ENCODE data around the gene ARHGAP5.
"Not testable (repeated sequence)": the region's sequence is repeated elsewhere in the genome, so short reads cannot be mapped to it uniquely, and the experiment has no call there.

ARHGAP5 gene

DNA sequence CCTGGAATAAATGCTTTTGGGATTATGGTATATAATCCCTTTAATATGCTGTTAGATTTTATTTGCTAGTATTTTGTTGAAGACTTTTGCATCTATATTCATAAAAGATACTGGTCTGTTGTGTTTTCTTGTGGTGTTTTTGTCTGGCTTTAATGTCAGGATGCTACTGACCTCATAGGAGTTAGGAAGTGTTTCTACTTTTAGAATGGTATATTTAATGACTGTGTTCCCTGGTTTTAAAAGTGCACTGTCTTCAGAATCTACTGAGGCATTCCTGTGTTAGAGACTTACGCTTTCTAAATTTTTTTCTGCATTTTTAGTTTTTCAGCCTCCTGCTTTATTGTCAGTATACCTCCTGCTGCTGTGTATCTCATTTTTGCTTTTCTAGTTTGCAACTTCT, 51.6 kb downstream of the ARHGAP5 start:
- no peak for TF ChIP-seq GABPA (IDR thresholded peaks at IDR 0.05; ENCODE audit: low read depth)
- TF ChIP-seq, protein P1, sequence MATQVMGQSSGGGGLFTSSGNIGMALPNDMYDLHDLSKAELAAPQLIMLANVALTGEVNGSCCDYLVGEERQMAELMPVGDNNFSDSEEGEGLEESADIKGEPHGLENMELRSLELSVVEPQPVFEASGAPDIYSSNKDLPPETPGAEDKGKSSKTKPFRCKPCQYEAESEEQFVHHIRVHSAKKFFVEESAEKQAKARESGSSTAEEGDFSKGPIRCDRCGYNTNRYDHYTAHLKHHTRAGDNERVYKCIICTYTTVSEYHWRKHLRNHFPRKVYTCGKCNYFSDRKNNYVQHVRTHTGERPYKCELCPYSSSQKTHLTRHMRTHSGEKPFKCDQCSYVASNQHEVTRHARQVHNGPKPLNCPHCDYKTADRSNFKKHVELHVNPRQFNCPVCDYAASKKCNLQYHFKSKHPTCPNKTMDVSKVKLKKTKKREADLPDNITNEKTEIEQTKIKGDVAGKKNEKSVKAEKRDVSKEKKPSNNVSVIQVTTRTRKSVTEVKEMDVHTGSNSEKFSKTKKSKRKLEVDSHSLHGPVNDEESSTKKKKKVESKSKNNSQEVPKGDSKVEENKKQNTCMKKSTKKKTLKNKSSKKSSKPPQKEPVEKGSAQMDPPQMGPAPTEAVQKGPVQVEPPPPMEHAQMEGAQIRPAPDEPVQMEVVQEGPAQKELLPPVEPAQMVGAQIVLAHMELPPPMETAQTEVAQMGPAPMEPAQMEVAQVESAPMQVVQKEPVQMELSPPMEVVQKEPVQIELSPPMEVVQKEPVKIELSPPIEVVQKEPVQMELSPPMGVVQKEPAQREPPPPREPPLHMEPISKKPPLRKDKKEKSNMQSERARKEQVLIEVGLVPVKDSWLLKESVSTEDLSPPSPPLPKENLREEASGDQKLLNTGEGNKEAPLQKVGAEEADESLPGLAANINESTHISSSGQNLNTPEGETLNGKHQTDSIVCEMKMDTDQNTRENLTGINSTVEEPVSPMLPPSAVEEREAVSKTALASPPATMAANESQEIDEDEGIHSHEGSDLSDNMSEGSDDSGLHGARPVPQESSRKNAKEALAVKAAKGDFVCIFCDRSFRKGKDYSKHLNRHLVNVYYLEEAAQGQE (IDR thresholded peaks at IDR 0.05; ENCODE audit: insufficient replicate concordance, low read depth), result no peak
- no peak for TF ChIP-seq POLR2AphosphoS5 (IDR thresholded peaks at IDR 0.05; ENCODE audit: low read depth)
- no peak for TF ChIP-seq SPI1 (IDR thresholded peaks at IDR 0.05; ENCODE audit: borderline replicate concordance, low read depth)
- TF ChIP-seq, protein P2, sequence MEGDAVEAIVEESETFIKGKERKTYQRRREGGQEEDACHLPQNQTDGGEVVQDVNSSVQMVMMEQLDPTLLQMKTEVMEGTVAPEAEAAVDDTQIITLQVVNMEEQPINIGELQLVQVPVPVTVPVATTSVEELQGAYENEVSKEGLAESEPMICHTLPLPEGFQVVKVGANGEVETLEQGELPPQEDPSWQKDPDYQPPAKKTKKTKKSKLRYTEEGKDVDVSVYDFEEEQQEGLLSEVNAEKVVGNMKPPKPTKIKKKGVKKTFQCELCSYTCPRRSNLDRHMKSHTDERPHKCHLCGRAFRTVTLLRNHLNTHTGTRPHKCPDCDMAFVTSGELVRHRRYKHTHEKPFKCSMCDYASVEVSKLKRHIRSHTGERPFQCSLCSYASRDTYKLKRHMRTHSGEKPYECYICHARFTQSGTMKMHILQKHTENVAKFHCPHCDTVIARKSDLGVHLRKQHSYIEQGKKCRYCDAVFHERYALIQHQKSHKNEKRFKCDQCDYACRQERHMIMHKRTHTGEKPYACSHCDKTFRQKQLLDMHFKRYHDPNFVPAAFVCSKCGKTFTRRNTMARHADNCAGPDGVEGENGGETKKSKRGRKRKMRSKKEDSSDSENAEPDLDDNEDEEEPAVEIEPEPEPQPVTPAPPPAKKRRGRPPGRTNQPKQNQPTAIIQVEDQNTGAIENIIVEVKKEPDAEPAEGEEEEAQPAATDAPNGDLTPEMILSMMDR (IDR thresholded peaks at IDR 0.05; ENCODE audit: insufficient read depth, low read length), result no peak
- H3K27ac ChIP-seq (replicated peaks), result no peak overlapping the region
- DNase-seq (ENCODE audit: low read depth in 1 of 2, low spot score in 1 of 2), result no peak
- H3K4me3 ChIP-seq (replicated peaks; ENCODE audit: insufficient read depth, low read length), result no peak overlapping the region
- H3K27me3 ChIP-seq (ENCODE audit: insufficient read depth, poor library complexity, severe bottlenecking), result no peaks in the 10 kb centered on the region

DNA sequence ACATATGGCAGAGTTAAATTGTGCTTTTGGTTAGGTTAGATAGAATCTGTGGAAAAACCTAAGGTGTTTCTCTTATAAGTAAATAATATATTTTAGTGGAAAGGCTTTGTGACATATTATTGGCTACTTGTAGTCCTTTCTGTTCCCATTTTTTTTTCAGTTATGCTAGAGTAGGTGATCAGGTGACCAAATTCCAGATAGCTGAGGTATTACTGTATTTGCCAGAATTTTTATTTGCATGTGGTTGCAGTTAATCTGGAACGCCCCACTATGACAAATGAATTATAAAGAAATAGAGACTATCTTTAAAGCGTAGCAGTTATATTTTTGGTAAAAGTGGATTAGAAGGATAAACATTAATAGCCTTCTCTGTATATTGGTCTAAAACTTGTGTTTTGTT, 52.0 kb downstream of the ARHGAP5 start:
- no peak overlapping the region for H3K4me3 ChIP-seq (replicated peaks; ENCODE audit: insufficient read depth, low read length)
- no peak for DNase-seq (ENCODE audit: low read depth in 1 of 2, low spot score in 1 of 2)
- no peaks in the 10 kb centered on the region for H3K27me3 ChIP-seq (ENCODE audit: insufficient read depth, poor library complexity, severe bottlenecking)
- TF ChIP-seq, protein P1 (IDR thresholded peaks at IDR 0.05; ENCODE audit: insufficient replicate concordance, low read depth), result no peak
- TF ChIP-seq, protein P2 (IDR thresholded peaks at IDR 0.05; ENCODE audit: insufficient read depth, low read length), result no peak
- TF ChIP-seq GABPA (IDR thresholded peaks at IDR 0.05; ENCODE audit: low read depth) (no peak), SPI1 (IDR thresholded peaks at IDR 0.05; ENCODE audit: borderline replicate concordance, low read depth) (no peak), POLR2AphosphoS5 (IDR thresholded peaks at IDR 0.05; ENCODE audit: low read depth) (no peak)
- no peak overlapping the region for H3K27ac ChIP-seq (replicated peaks)

DNA sequence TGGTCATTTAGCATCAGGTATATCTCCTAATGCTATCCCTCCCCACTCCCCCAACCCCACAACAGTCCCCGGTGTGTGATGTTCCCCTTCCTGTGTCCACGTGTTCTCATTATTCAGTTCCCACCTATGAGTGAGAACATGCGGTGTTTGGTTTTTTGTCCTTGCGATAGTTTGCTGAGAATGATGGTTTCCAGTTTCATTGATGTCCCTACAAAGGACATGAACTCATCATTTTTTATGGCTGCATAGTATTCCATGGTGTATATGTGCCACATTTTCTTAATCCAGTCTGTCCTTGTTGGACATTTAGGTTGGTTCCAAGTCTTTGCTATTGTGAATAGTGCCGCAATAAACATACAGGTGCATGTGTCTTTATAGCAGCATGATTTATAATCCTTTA, 54.6 kb downstream of the ARHGAP5 start:
- not testable (repeated sequence) for H3K27ac ChIP-seq (replicated peaks); DNase-seq (ENCODE audit: low read depth in 1 of 2, low spot score in 1 of 2); H3K4me3 ChIP-seq (replicated peaks; ENCODE audit: insufficient read depth, low read length); H3K27me3 ChIP-seq (ENCODE audit: insufficient read depth, poor library complexity, severe bottlenecking)

DNA sequence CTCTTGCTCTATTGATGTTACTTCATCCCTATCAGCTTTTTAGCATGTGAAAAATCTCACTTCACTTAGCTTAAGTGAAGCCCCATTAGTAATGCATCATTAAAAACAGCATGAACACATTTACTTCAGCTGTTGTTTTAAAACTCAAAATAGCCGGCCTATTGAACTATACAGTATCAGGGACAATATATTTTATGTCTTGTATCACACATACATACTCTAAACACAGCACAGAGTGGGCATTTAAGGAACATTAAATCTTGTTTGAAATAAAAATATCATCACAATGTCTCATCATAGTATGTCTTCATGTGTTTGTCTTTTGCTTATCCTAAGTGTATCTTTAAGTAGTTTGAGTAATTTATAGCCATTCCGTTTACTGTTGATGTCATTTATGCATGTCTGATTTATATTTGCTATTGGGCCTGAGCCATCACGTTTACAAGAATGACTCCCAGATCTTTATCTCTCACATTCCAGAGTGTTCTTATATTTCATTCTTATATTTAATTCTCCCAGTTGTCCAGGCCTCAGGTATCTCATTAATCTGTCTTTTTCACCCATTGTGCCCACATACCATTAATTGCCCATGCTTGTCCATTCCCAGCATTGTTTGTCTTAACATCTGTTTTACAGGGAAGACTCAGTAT, 57.5 kb downstream of the ARHGAP5 start:
- H3K27me3 ChIP-seq (ENCODE audit: insufficient read depth, poor library complexity, severe bottlenecking), result no peaks in the 10 kb centered on the region
- H3K4me3 ChIP-seq (replicated peaks; ENCODE audit: insufficient read depth, low read length), result no peak overlapping the region
- TF ChIP-seq, protein P2 (IDR thresholded peaks at IDR 0.05; ENCODE audit: insufficient read depth, low read length), result no peak
- TF ChIP-seq SPI1 (IDR thresholded peaks at IDR 0.05; ENCODE audit: borderline replicate concordance, low read depth), result no peak
- no peak for TF ChIP-seq GABPA (IDR thresholded peaks at IDR 0.05; ENCODE audit: low read depth)
- TF ChIP-seq, protein P1 (IDR thresholded peaks at IDR 0.05; ENCODE audit: insufficient replicate concordance, low read depth), result no peak
- TF ChIP-seq POLR2AphosphoS5 (IDR thresholded peaks at IDR 0.05; ENCODE audit: low read depth), result no peak
- no peak for DNase-seq (ENCODE audit: low read depth in 1 of 2, low spot score in 1 of 2)
- no peak overlapping the region for H3K27ac ChIP-seq (replicated peaks)
